HG03378 (cell line): Measurements from ENCODE around the gene CCDC192.

Source experiments
- ATAC-seq: cut with Tn5 transposase; IDR thresholded peaks from one replicate; pipeline ENCODE4 v1.9.1; 2021; ENCODE audit warnings: mild to moderate bottlenecking, moderate library complexity; ENCODE audit not compliant: unreplicated experiment

The CCDC192 gene

DNA sequence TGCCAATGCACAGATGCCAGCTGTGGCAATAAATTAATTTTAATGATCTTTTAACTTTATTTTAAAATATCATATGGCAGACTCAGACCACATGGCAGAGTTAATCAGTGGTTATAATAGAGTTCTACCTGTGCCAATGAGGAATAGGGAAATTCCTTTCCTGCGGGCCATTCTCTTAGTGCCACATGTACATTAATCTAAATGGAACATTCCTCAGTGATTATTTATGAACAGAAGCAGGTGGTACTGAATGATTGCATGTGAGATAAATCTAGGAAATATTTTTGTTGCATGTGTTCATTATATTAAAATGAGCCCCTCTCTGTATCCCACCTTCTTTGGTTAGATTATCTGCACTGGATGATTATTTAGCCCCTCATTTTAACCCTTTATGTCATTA, 102.3 kb downstream of the CCDC192 start:
- ATAC-seq: no peak

- ATAC-seq: no peak
These were observed 103.6 kb downstream of the CCDC192 start for GRCh38 chr5:127806776-127807175.

DNA sequence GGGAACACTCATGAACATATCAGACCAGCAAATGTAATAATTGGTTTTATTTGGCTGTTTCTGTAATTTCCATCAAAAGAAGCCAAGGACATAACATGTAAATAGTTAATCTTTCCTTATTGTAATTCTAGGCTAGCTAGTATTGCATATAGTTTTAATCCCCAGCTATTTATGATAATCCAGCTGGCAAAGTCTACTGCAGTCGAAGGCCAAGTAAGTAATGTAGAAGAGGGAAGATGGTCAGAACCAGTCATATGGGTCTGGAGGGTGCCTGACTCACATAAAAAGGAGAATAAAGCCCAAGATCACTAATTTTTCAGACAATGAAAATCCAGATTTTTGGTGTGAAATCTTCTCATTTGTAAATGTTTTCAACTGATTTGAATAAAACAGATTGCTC, 106.3 kb downstream of the CCDC192 start:
- no peak for ATAC-seq

GRCh38 chr5:127810017-127810416, 106.8 kb downstream of the CCDC192 start:
- no peak for ATAC-seq

GRCh38 chr5:127810707-127811490, 107.7 kb downstream of the CCDC192 start:
- no peak for ATAC-seq

DNA sequence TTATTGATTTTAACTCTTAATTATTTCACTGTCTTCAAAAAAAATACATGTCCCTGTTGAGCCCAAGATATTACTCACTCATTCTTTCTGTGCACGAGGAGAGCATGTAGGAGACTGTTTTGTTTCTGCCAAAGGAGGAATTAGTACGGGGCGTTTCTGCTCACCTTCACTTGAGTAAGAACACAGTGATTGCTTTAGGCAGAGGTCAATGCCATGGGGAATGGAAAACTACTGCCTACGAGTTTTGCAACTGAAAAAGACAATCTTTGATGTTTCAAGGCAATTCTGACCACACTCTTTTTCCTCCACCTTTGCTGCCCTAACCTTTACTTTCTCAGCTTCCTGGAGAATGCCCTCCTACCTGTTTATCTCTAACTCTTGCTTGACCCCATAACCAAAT, 109.4 kb downstream of the CCDC192 start:
- ATAC-seq: no peak

- no peak for ATAC-seq
These were observed 110.7 kb downstream of the CCDC192 start for GRCh38 chr5:127813633-127814587.

DNA sequence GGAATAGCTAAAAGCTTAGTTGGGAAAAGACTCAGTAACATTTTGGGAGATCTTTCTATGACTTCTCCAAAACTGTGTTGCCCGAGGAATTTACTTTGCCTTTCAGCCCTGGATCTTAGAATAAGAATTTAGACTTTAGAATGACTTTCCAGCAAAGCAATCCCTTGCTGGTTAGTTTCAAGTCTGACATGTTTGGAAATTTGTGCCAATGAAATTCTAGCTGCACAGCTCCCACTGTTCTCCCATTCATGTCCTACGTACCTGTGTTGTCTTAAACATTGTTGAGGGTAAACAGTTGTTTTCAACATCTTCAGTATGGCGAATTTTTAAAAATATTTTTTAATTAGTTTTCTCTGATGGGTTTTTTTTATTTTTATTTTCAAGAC, 111.4 kb downstream of the CCDC192 start:
- no peak for ATAC-seq

- peak; percentile 99 for ATAC-seq
These were observed 117.8 kb downstream of the CCDC192 start for GRCh38 chr5:127820910-127821553.

- ATAC-seq: no peak
These were observed 118.7 kb downstream of the CCDC192 start for GRCh38 chr5:127821896-127822295.

- ATAC-seq: no peak
These were observed 120.9 kb downstream of the CCDC192 start for GRCh38 chr5:127824126-127824525.

DNA sequence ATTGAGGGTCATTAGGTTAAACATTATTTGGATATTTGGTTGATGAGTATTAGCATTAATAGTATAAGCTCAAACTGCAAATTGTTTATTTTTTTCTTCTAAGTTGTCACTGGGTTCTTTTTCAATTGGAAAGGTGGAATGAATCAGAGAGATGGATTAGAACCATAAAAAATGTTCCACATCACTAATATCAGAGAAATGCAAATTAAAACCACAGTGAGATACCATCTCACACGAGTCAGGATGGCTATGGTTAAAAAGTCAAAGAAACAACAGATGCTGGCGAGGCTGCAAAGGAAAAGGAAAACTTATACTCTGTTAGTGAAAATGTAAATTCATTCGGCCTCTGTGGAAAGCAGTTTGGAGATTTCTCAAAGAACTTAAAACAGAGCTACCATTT, 122.8 kb downstream of the CCDC192 start:
- ATAC-seq: no peak

- no peak for ATAC-seq
These were observed 124.3 kb downstream of the CCDC192 start for GRCh38 chr5:127827451-127827850.

GRCh38 chr5:127830157-127830556, 127.0 kb downstream of the CCDC192 start:
- ATAC-seq: no peak

- no peak for ATAC-seq
These were observed 127.8 kb downstream of the CCDC192 start for GRCh38 chr5:127830829-127831598.

GRCh38 chr5:127832067-127832466, 128.9 kb downstream of the CCDC192 start:
- ATAC-seq: no peak

DNA sequence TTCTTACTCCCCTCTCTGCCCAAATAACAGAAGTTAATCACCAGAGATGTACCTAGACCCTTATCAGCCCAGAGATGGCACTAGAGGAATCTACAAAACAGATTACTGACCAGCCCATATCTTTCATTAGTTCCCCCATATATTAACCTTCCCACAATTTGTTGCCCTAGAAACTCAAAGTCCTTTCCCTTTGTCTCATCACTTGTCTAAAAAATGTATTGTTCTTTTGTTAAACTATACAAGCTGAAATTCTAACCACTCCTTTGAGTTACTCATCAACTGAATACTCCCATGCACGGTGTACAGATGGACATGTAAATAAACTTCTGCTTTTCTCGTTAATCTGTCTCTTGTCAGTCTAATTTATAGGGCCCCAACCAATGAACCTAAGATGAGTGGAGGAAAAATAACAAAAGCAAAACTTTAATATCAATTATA, 130.9 kb downstream of the CCDC192 start:
- peak; percentile 68 for ATAC-seq

- ATAC-seq: no peak
These were observed 131.4 kb downstream of the CCDC192 start for GRCh38 chr5:127834554-127834953.

DNA sequence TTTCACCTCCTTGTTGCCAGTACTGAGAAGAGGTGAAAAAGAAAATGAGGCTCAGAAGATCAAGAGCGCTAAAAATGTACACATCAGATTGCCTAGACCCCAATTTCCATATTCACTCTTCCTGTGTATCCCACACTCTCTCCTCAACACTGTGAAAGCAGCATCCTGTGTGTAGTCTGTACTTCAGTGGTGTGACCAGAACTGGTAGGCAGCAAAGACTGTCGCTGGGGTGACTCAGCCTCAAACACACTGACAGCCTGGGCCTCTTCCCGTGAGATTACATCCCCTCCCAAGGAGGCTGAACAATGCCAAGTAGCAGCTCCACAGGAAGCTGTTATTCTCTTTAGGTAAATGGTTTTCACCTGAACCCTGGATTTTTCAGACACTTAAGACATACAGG, 135.5 kb downstream of the CCDC192 start:
- ATAC-seq: no peak

- no peak for ATAC-seq
These were observed 135.9 kb downstream of the CCDC192 start for GRCh38 chr5:127839072-127839471.
